H1 (cell line): ENCODE results near the gene KCNQ1. TPM values are rescaled to one million over a fixed set of nuclear protein-coding genes. Genes with fewer than 3 reads are reported as not detected.

ENCODE experiments used
- BACH1 ChIP-seq: IDR thresholded peaks from 2 replicates; pipeline ENCODE4 v1.6.1; 2012; ENCODE audit warnings: low read length, improper control_type of control experiment
- FOSL1 ChIP-seq: IDR thresholded peaks from 2 replicates; pipeline ENCODE4 v1.6.1; 2011; ENCODE audit warnings: mild to moderate bottlenecking, low read depth, low read length, moderate library complexity; ENCODE audit not compliant: insufficient read depth
- HDAC6 ChIP-seq: IDR thresholded peaks from one replicate; pipeline ENCODE4 v1.7.1; 2012; ENCODE audit warnings: low read depth, mild to moderate bottlenecking, inconsistent platforms, low read length, moderate library complexity
- JUN ChIP-seq: IDR thresholded peaks from 2 replicates; pipeline ENCODE4 v1.6.1; 2011; ENCODE audit warnings: low read depth, mild to moderate bottlenecking, improper control_type of control experiment, low read length
- NANOG ChIP-seq: IDR thresholded peaks from 2 replicates; pipeline ENCODE4 v1.6.1; 2011; ENCODE audit warnings: low read length, low read depth, mild to moderate bottlenecking, inconsistent platforms; ENCODE audit not compliant: insufficient read depth, poor library complexity, severe bottlenecking
- POLR2AphosphoS5 ChIP-seq: IDR thresholded peaks from 2 replicates; pipeline ENCODE4 v1.6.1; 2011; ENCODE audit warnings: low read depth, low read length
- RBBP5 ChIP-seq: IDR thresholded peaks from 2 replicates; pipeline ENCODE4 v1.7.1; 2012; ENCODE audit warnings: low read depth, mild to moderate bottlenecking, inconsistent platforms, low read length, moderate library complexity, borderline replicate concordance
- SRF ChIP-seq: IDR thresholded peaks from 2 replicates; pipeline ENCODE4 v1.6.1; 2011; ENCODE audit warnings: mild to moderate bottlenecking, low read depth, low read length, moderate library complexity
- TAF7 ChIP-seq: optimal IDR thresholded peaks from 2 replicates; pipeline ENCODE3; 2011; ENCODE audit warnings: low read depth, mild to moderate bottlenecking, inconsistent platforms, low read length, moderate library complexity, borderline replicate concordance
- YY1 ChIP-seq: IDR thresholded peaks from 2 replicates; pipeline ENCODE4 v1.6.1; 2011; ENCODE audit warnings: low read depth, mild to moderate bottlenecking, low read length
- polyA plus RNA-seq, 7 experiments: library from polyadenylated mRNA; depleted of rRNA in 3 of 7; stranded (reverse) in 5 of 7; unstranded in 2 of 7; fragments of >200 nt in 5 of 7; fragments of 200-250 nt in 2 of 7; gene quantifications; 1 replicate in 5 of 7; 2 replicates in 1 of 7; 4 replicates in 1 of 7; pipeline versions ENCODE4 v1.2.1 to v1.2.3, GENCODE V29; 2011 to 2013; ENCODE audit warnings: missing spikeins in 2 of 7, mixed read lengths in 2 of 7
- total RNA-seq: library from RNA; stranded (reverse); fragmentation: NEBNext Ultra II Directional; extraction: Animal tissue kit (Norgen Biotek cat#: 25700); gene quantifications from 2 replicates; pipeline ENCODE4 v1.2.1, GENCODE V29; 2021
- TF ChIP-seq, protein P1 (sequence below), 3 experiments: IDR thresholded peaks; 1 replicate in 2 of 3; 2 replicates in 1 of 3; pipeline versions ENCODE4 v1.5.1 to v1.6.1; 2011; ENCODE audit warnings: low read length in 3 of 3, mild to moderate bottlenecking in 3 of 3, inconsistent platforms in 2 of 3, low read depth in 1 of 3, moderate library complexity in 1 of 3; ENCODE audit not compliant: insufficient read depth in 1 of 3; ENCODE audit errors: control extremely low read depth in 1 of 3

Gene KCNQ1
- total and polyA plus RNA-seq, 2 of the 8 experiments (the other 6 are each of a cell fraction or from before 2014, with no cell fraction given) = 1.9 to 2.0 TPM

DNA sequence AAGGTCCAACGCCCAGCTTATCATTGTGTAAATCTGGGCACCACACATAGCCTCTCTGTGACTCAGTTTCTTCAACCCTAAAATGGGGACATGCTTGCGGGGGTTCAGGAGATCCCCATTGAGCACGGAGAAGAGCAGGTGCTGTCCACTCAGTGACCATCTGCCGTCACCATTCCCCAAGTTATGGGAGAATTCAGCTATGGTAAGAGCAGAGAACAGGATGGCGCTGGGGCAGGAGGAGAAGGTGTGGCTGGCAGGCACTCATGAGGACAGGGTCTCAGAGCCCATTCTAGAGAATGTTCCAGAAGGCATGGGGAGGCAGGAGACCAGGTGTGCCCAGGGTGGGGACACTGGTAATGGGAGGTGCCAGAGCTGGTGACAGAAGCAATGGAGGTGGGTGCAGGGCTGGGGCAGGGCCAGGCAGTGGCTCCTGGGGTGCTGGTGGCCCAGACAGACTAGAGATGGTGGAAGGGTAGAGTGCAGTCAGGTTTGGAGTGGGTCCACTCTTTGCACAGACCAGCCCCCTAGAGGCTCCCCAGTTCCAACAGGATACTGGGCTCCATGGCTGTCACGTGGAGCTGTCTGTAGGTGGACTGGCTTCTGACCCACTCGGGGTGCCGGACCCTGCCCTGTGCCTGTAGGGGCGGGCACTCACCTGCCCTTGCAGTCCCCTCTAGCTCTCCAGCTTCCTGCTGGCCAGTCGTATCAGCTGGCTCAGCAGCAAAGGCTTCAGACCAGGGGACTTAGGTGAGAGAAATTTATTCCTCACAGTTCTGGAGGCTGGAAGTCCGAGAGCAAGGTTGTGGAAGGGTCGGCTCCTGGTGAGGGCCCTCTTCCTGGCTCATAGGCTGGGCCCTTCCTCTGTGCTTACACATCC is 356.1 kb downstream of the KCNQ1 start (continued):
- TF ChIP-seq RBBP5 (no peak), JUN (no peak), POLR2AphosphoS5 (no peak), TAF7 (no peak), HDAC6 (no peak), FOSL1 (no peak), SRF (no peak), YY1 (no peak), NANOG (no peak), BACH1 (no peak)
- TF ChIP-seq, protein P1, sequence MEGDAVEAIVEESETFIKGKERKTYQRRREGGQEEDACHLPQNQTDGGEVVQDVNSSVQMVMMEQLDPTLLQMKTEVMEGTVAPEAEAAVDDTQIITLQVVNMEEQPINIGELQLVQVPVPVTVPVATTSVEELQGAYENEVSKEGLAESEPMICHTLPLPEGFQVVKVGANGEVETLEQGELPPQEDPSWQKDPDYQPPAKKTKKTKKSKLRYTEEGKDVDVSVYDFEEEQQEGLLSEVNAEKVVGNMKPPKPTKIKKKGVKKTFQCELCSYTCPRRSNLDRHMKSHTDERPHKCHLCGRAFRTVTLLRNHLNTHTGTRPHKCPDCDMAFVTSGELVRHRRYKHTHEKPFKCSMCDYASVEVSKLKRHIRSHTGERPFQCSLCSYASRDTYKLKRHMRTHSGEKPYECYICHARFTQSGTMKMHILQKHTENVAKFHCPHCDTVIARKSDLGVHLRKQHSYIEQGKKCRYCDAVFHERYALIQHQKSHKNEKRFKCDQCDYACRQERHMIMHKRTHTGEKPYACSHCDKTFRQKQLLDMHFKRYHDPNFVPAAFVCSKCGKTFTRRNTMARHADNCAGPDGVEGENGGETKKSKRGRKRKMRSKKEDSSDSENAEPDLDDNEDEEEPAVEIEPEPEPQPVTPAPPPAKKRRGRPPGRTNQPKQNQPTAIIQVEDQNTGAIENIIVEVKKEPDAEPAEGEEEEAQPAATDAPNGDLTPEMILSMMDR (IDR thresholded peaks at IDR 0.05; ENCODE audit: control extremely low read depth in 1 of 3, insufficient read depth in 1 of 3, low read depth in 1 of 3, low read length in 3 of 3) = no peak
